ENCODE measurements around the gene PPP1R1B.

- TF ChIP-seq CTCF (IDR thresholded peaks at IDR 0.05): no peak
- TF ChIP-seq POLR2A (IDR thresholded peaks at IDR 0.05): no peak
Observed at GRCh38 chr17:39625198-39625785, 1.5 kb upstream of the PPP1R1B start.
